ENCODE data around the gene PRKD3. TPM values are rescaled to one million over a fixed set of nuclear protein-coding genes. Genes with fewer than 3 reads are reported as not detected.

PRKD3 gene
- total and polyA plus RNA-seq, 2 of the 13 experiments (the other 11 are each of a cell fraction or from before 2014, with no cell fraction given), result 11.6 to 38.4 TPM

GRCh38 chr2:37324786-37325624, at the start of gene PRKD3 (continued):
- TF ChIP-seq AKNA (CRISPR knock-in tag; IDR thresholded peaks at IDR 0.05; ENCODE audit: borderline replicate concordance) (no peak), NFE2 (CRISPR knock-in tag; IDR thresholded peaks at IDR 0.05) (no peak), ZNF773 (CRISPR knock-in tag; IDR thresholded peaks at IDR 0.05; ENCODE audit: borderline replicate concordance) (no peak), GFI1 (CRISPR knock-in tag; IDR thresholded peaks at IDR 0.05; ENCODE audit: borderline replicate concordance) (peak; percentile 13), ETV5 (CRISPR knock-in tag; IDR thresholded peaks at IDR 0.05; ENCODE audit: borderline replicate concordance) (no peak; the same call in 1 of the 2 replicates), TGIF2 (CRISPR knock-in tag; IDR thresholded peaks at IDR 0.05) (peak; percentile 72; the same call in 1 of the 2 replicates), ETV6 (CRISPR knock-in tag; conservative IDR thresholded peaks at IDR 0.05) (no peak; the same call in 1 of the 2 replicates), ZNF414 (CRISPR knock-in tag; IDR thresholded peaks at IDR 0.05) (no peak), HNF4G (IDR thresholded peaks at IDR 0.05; ENCODE audit: borderline replicate concordance, low read depth, low read length) (no peak), HNF4G (CRISPR knock-in tag; IDR thresholded peaks at IDR 0.05; ENCODE audit: borderline replicate concordance, low read depth) (peak; percentile 27; the same call in 1 of the 2 replicates), ZNF251 (CRISPR knock-in tag; IDR thresholded peaks at IDR 0.05) (no peak), MYPOP (CRISPR knock-in tag; IDR thresholded peaks at IDR 0.05) (no peak), EP300 (IDR thresholded peaks at IDR 0.05; ENCODE audit: low read depth in 2 of 2, low read length in 2 of 2) (no peak), EP300 (CRISPR knock-in tag; IDR thresholded peaks at IDR 0.05; ENCODE audit: borderline replicate concordance) (no peak), PTBP1 (IDR thresholded peaks at IDR 0.05; ENCODE audit: low read depth, low read length, poor library complexity, severe bottlenecking) (no peak), TBX2 (CRISPR knock-in tag; IDR thresholded peaks at IDR 0.05; ENCODE audit: borderline replicate concordance) (no peak; the same call in 1 of the 2 replicates), ZUFSP (CRISPR knock-in tag; IDR thresholded peaks at IDR 0.05; ENCODE audit: borderline replicate concordance) (no peak), BATF2 (CRISPR knock-in tag; IDR thresholded peaks at IDR 0.05) (no peak)
